Measurements from ENCODE around the gene C2orf69.
"Not testable (repeated sequence)": the region's sequence is repeated elsewhere in the genome, so short reads cannot be mapped to it uniquely, and the experiment has no call there.

The C2orf69 gene

DNA sequence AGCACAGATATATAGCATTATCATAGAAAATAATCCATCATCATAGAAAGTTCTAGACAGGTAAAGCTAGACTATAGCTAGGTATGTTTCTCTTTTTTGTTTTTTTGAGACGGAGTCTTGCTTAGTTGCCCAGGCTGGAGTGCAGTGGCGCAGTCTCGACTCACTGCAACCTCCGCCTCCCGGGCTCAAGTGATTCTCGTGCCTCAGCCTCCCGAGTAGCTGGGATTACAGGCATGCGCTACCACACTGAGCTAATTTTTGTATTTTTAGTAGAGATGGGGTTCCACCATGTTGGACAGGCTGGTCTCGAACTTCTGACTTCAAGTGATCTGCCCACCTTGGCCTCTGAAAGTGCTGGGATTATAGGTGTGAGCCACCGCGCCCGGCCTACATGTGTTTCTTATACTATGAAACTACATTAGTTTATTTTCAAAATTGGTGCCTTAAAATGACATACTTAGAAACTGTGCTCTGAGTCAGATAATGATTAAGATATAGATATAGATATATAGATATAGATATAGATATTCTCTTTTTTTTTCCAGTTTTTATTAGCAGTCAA lies 1.5 kb downstream of the C2orf69 start:
- FAIRE-seq; DNase-seq (ENCODE audit: low spot score): not testable (repeated sequence)

DNA sequence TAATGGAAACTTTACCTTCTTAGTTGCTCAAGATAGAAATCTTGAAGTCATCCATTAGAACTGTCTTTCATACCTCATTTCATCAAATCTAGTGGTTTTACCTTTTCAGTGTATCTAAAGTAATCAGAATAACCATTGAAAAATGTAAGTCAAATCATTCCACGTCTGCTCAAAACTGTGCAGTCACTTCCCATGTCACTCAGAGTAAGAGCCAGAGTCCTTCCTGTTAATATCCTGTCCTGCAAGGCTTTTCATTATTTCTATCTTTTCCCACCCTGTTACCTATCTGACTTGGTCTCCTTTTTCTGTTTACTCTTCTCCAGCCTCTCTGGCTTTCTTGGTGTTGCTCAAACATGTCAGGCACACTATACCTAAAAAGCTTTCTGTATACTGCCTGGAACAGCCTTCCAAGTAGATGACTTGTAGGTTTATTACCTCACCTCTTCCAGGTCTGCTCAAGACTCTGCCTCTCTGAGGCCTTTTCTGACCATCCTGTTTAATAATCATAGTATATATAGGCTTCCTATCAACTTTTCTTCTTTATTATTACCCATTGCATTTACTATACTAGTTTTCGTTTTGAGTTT lies 3.4 kb downstream of the C2orf69 start:
- no peak for FAIRE-seq

DNA sequence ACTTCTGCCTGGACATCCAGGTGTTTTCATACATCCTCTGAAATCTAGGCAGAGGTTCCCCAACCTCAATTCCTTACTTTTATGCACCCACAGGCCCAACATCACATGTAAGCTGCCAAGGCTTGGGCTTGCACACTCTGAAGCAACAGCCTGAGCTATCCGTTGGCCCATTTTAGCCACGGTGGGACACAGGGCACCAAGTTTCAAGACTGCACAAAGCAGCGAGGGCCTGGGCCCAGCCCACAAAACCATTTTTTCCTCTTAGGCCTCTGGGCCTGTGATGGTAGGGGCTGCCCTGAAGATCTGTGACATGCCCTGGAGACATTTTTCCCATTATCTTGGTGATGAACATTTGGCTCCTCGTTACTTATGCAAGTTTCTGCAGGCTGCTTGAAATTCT lies 5.9 kb downstream of the C2orf69 start:
- no peak for DNase-seq (ENCODE audit: low spot score)
- no peak for FAIRE-seq

More for the DNA sequence above, 3.4 kb downstream of the C2orf69 start:
- no peak for DNase-seq (ENCODE audit: low spot score)

DNA sequence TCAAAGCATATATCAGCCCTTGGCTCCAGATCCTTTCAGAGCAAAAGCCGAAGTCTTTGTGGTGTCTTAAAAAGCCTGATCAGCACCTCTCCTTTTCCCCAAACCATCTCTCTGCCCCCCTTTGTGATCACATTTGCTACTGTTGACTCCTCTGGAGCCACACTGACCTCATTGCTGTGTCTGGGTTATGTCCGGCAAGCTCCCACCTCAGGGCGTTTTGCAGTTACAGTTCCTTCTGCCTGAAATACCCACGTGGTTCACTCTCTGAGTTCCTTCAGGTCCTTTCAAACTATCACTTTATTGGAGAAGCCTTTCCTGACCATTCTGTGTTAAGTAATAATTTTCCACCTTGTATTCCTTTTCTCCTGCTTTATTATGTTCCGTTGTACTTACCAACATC lies 11.8 kb downstream of the C2orf69 start:
- no peak for DNase-seq (ENCODE audit: low spot score)
- no peak for FAIRE-seq

DNA sequence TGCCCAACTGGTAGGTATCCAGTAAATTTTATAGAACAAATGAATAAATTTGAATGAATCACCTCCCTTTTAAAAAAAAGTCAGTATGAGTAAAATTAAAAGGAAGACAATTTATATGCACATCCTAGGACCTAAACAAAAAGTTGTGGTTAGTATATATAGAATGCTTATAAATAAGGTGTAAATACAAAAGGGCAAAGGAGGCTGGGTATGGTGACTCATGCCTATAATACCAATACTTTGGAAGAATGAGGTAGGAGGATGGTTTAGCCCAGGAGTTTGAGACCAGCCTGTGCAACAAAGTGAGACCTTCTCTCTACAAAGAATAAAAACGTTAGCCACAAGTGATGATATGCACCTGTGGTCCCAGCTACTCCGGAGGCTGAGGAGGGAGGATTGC lies 12.8 kb downstream of the C2orf69 start:
- DNase-seq (ENCODE audit: low spot score) (no peak), FAIRE-seq (no peak)

DNA sequence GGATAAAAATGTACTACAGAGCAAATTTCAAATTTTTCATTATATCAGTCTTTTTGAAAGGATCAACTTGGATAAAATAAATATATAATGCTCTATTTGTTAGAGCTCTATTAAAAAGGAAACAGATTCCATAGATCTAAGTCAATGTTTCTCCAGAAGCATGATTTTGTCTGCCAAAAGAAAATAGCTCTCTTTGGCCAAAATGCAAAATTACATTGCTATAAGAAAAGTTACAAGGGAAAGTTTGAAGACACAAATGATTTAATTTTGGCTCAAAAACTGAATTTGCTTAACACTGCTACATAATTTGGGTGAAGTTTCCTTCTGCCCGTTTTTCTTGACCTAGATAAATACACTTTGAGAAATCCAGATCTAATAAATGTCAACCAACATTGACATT lies 15.7 kb downstream of the C2orf69 start:
- DNase-seq (ENCODE audit: low spot score) (no peak), FAIRE-seq (no peak)

DNA sequence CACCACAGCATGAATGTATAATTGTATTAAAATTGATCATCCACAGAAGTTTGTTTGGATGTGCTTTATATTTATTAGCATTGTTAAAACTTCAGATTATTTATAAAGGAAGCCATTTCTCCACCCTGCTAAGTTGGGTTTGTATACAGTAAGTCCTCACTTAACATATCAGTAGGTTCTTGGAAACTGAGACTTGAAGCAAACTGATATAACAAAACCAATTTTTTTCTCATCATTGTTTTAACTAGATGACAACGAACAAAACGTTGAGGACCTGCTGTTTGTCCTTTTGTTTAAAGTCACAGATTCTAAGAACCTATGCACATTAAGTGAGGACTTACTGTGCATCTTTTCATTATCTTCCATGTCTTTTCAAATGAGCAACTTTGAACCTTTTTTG lies 17.1 kb downstream of the C2orf69 start:
- FAIRE-seq, result no peak

DNA sequence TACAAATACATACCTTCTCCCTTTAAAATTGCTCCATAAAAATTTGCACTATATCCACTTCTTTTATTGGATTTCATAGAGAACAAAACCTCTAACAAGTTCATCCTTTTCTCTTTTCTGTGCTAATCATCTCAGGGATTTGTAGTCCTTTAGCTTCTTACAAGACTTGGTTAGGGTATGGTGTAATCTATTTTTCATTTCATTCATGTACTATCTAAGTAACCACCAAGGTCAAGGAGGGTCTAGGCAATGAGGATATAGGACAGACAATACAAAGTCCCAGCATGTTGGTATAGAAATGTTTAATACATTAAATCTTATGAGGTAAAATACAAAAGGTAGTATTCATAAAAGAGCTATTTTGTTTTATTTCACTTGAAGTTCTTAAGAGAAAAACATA lies 17.5 kb downstream of the C2orf69 start:
- FAIRE-seq (no peak), DNase-seq (ENCODE audit: low spot score) (no peak)

More for the DNA sequence above, 17.1 kb downstream of the C2orf69 start:
- DNase-seq (ENCODE audit: low spot score), result no peak

DNA sequence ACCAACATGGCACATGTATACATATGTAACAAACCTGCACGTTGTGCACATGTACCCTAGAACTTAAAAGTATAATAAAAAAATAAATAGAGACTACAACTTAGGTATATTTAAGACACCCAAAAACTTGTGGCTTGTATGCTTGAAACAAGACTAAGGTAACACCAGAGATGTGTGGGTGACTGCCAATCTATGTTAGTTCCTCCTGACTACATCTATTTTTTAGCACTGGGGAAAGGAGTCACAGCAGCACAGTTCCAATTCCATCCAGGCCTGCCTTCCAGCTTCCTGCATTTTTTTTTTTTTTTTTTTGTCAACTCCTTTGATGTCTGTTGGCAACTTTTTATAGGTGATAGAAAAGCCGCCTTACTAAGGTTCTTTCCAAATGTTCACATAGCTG lies 18.2 kb downstream of the C2orf69 start:
- FAIRE-seq, result no peak
- DNase-seq (ENCODE audit: low spot score), result no peak

DNA sequence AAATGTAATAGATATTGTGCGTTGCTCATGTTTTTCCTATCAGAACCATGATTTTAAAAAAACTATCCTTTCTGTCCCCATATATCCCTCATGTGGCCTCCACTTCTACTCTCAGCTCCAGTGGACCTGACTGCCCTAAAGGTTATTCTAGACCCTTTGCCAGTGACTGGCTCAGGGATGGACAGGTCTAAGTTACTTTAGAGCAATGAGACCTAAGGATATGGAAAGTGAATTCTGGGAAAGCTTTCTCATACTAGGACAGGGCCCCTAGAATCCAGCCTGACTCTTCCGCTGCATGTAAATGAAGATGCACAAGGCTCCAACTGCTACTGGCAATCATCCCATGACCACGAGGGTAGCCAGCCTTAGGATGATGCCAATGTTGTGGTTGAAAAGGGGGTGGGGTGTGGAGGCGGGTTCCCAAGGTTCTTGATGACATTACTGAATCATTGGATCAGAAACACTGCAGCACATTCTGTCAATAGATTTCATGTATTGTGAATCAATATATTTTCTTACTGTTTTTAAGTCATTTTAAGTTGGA lies 21.3 kb downstream of the C2orf69 start:
- FAIRE-seq (peak; percentile 7), DNase-seq (ENCODE audit: low spot score) (peak; percentile 29)

DNA sequence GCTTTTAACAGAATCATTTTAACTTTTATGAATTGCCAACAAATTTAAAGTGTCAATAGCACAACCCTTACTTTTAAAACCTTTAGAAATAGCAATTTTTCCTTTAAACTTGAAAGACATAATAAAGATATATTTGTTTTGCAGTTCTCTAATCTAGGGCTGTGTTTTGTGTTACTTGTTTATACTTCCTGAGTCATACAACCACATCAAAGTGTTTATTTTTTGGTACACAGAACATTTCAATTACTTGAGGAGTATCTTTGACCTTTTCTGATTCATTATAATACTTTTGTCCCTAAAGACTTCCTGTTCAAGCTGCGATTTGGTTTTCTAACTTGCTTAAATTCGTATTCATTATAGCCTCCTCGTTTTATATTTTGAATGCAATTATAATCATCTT lies 22.4 kb downstream of the C2orf69 start:
- DNase-seq (ENCODE audit: low spot score), result no peak
- no peak for FAIRE-seq

DNA sequence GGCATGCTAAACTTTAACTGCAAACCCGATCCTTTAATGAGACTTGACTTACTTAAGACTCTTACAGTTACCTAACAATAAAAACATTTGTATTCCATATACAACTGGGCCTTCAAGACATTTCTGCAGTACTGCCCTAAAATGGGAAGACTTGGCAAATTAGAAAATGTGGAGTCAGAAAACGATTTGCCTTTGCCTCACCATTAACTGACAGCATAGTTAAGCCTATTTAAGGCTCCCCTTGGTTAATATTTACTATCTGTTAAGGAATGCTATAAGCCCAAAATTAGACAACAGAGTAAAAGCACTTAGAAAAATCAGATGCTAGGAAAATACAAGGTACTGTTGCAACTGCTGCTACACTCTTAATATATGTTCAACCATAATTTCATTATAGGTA lies 25.5 kb downstream of the C2orf69 start:
- no peak for DNase-seq (ENCODE audit: low spot score)
- no peak for FAIRE-seq

DNA sequence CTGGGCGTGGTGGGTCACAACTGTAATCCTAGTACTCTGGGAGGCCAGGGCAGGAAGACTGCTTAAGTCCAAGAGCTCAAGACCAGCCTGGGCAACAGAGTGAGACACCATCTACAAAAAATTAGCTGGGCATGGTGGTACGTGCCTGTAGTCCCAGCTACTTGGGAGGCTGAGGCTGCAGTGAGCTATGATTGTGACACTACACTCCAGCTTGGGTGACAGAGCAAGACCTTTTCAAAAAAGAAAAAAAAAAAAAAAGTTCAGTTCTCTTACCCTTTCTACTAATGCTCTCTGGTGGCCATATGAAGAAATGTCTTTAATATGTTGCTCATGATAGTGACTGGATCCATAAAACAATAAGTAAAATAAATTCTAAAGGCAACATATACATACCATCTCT lies 29.3 kb downstream of the C2orf69 start:
- peak; percentile 37 for DNase-seq (ENCODE audit: low spot score)
- FAIRE-seq, result peak; percentile 79

DNA sequence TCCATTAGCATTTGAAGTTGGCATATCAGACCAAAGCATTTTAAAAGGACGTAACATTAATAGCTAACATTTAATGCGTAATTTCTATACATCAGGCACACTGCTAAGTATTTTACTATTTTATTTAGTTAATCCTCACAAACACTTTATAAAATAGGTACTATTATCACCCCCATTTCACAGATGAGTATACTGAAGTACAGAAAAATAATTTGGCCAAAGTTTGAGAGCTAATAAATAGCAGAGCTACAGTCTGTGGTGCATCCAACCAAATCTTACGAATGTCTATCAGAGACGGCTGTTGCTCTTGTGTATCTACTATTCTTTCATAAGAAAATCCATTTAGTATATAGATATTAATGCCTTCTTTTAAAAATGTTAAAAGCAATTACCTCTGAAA lies 32.3 kb downstream of the C2orf69 start:
- DNase-seq (ENCODE audit: low spot score) (no peak), FAIRE-seq (no peak)

DNA sequence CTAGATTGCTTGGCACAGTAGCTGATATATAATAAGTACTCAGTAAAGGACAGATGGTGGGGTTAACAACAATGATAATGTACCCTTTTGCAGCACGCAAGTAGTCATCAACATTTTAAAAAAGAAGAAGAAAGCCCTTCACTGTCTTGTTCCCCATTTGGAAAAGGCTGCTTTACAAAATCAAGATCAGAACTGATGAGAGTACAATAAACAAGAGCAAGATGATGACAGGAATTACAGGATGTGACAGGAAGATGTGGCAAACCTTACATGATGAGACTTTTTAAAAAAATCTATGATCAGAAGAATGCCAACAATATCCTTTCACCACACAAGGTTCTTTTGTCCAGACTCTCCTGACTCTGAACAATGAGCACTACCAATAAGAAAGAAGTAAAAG lies 35.1 kb downstream of the C2orf69 start:
- FAIRE-seq, result no peak
- DNase-seq (ENCODE audit: low spot score), result no peak

DNA sequence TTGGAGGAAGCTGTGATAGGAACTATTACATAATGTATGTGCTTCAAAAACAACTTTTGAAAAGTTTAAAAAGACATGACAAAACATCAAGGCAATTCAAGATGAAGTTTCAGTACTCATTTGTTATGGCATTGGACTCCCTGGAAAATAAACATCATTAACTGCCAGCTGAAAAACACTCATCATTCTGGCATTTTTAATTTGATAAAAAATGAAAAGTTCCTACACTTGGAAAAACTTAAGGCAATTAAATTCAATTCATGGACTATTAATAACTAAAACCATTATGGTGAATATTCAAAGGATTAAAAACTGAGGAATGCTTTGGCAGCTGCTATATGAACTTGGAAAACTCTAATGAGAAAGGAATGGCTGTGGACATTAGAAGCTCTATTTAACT lies 35.7 kb downstream of the C2orf69 start:
- no peak for DNase-seq (ENCODE audit: low spot score)
- no peak for FAIRE-seq

DNA sequence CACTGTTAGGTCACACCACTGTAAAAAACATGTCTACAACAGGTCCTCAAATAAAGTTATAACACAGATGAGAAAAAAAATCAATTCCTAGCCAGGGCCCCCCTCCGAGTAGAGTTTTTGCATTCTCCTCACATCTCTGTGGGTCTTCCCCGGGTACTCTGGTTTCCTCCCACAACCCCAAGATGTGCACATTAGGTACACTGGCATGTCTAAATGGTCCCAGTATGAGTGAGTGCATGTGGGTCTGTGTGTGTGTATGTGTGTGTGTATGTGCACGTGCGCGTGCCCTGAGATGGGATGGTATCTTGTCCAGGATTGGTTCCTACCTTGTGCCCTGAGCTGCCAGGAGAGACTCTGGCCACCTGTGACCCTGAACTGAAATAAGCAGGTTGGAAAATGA lies 39.3 kb downstream of the C2orf69 start:
- DNase-seq (ENCODE audit: low spot score) (no peak), FAIRE-seq (no peak)

DNA sequence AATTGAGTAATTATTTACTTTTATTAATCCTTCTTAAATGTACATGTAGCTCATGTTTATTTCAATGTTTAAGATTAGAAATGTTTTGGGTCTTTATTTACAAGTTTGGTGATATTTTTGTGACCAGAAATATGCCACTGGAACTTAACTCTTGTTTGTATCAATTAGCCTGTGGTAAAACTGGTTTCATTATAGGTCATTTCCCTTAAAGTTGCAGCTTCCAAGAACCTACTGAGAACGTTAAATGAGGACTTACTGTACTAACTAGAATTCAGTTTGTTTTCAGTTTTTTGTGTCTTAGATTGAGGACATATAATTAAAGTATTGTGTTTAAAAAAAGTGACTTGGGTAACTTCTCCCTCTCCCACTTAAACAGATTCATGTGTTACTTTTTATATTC lies 39.9 kb downstream of the C2orf69 start:
- no peak for FAIRE-seq
- DNase-seq (ENCODE audit: low spot score), result no peak

DNA sequence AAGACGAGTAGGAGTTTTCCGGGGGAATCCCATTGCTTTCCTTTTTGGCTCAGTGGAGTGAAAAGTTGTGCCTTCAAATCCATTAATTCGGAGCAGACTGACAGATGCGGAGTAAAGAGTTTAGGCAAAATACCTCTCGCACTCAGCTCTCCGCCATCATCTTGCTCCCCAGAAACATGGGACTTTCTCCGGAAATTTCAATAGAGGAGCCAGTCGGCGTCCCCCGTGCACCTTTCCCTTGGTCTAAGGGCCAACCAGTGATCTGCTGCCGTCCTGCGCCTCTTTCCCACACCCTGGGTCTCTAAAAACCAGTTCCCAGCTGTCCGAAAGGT lies 43.9 kb downstream of the C2orf69 start:
- FAIRE-seq (no peak), DNase-seq (ENCODE audit: low spot score) (no peak)

DNA sequence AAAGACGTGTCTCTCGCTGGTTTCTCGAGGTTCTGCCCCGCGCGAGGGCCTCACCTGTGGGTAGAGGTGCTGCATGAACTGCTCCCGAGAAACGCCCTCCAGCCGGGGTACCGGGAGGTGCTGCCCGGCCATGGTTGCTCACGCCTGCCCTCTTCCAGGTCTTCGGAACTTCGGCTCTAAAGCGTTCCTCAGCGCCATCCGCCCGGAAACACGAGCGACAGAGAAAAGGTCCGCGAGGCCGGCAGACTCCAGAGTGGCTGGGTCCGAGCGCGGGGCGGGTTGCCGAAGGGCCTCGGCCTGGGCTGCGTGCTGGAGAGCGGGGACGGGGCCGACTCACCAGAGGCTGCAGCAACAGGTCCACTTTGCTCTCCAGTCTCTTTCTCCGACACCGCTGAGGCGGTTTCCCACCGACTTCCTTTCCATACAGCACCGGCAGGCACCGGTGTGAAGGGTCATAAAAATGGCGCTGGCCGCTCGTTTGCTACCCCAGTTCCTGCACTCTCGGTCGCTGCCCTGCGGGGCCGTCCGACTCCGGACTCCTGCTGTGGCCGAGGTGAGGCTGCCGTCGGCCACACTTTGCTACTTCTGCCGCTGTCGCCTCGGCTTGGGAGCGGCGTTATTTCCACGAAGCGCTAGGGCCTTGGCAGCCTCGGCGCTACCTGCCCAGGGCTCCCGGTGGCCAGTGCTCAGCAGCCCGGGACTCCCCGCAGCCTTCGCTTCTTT lies 44.4 kb downstream of the C2orf69 start, which contains the start of the genes MAIP1 and TYW5:
MAIP1 (plus strand) TSS at position 244 of the 723 bp plus-strand sequence; CDS start at position 461, 217 bp downstream.
TYW5 (minus strand) TSS at position 153 of the 723 bp plus-strand sequence; CDS start at position 132, 21 bp downstream.
- DNase-seq (ENCODE audit: low spot score), result peak; percentile 71
- FAIRE-seq, result no peak

DNA sequence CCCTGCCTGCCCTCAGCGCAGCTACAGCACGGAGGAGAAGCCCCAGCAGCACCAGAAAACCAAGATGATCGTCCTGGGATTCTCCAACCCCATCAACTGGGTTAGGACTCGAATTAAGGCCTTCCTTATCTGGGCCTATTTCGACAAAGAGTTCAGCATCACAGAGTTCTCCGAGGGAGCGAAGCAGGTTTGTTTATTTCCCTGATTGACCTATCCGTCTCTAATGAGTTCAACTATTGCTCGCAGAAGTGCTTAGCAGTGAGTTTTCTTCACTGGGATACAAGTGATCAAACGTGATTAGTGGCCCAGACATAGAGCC lies 44.9 kb downstream of the C2orf69 start:
- DNase-seq (ENCODE audit: low spot score) (no peak), FAIRE-seq (no peak)

DNA sequence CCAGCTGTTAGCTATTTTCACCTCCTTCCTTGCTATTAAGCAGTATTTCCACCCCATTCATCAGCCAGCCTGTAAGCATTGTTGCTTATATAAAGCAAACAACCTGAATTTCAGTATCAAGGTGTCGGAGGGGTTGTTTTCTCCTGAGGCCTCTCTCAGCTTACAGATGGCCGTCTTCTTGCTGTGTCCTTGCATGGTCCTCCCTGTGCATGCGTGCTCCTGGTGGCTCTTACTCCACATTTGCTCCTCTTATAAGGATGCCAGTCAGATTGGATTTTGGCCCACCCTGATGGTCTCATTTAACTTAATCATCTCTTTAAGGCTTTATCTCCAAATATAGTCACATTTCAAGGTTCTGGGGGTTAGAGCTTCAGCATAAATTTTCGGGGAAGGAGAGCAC lies 46.9 kb downstream of the C2orf69 start:
- no peak for FAIRE-seq
- DNase-seq (ENCODE audit: low spot score), result no peak

DNA sequence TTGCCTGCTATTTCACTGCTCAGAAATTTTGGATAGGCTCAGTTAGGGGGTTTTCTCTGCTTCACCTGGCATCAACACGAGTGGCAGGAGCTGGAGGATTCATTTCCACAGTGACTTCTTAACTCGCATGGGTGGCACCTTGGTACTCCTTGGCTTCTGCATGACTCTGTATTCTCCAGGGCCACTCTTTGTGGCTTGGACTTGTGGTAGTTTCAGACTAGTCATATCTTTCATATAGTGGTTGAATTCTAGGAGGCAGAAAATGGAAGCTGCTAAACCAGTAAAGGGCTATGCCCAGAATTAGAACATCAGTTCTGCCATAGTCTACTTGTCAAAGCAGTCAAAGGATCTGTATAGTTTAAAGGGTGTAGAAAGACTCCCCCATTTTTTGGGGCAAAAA lies 51.1 kb downstream of the C2orf69 start:
- DNase-seq (ENCODE audit: low spot score), result no peak
- no peak for FAIRE-seq
